GM04504 (cell line): ENCODE data around the gene TTC39A.

Experiments
- DNase-seq: peaks from one replicate; pipeline ENCODE4 v3.0.0-alpha.2; 2012; ENCODE audit warnings: low read depth

TTC39A gene

DNA sequence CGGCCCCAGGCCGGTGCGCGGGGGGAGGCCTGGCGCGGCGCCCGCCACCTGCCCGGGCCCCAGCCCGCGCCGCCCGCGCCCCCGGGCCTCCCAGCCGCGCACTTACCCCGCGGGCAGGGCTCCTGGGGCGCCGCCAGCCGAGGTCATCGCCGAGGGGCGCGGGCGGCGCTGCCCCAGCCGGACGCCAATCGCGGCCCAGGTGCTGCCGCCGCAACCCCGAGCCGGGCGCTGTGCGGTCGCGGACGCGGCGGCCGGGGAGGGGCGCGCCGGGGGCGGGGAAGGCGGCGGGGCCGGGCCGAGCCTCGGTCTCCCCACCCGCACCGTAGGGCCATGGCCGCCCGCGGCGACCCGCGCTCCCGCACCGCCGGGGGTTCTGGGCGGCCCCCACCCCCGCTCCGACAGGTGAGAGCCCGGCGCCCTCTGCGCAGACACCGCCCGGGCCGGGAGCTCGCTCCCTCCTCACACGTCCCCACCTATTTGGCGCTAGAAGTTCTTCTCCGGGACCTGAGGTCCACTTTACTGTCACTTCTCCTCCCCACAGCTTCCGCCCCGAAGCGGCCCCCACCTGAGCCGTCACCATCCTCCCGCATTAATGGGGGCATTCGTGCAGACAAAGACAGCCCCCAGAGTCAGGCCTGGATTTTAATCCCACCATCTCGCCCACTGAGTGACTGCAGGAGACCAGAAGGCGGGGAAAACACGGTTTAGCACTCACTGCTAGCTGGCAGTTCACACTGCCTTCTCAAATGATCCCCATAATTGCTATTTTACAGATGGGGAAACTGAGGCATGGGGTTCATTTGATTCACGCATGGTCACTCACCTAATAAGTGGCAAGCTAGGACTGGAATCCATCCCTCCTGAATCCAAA is at the start of gene TTC39A:
TSS of gene TTC39A (minus strand) at position 232 of the 871 bp plus-strand sequence. CDS start at position 147, 85 bp downstream.
- no peak for DNase-seq

DNA sequence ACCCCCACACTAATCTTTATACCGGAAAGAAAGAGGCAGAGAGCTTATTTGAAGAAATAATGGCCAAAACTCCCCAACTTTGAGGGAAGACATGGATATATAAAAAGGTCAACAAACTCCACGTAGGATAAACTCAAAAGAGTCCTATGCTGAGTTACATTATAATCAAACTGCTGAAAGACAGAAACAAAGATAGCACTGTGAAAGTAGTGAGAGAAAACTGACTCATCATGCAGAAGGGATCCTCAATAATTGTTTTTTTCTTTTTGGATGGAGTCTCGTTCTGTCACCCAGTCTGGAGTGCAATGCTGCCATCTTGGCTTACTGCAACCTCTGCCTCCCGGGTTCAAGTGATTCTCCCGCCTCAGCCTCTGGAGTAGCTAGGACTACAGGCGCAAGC is 48.5 kb upstream of the TTC39A start:
- no peak for DNase-seq

DNA sequence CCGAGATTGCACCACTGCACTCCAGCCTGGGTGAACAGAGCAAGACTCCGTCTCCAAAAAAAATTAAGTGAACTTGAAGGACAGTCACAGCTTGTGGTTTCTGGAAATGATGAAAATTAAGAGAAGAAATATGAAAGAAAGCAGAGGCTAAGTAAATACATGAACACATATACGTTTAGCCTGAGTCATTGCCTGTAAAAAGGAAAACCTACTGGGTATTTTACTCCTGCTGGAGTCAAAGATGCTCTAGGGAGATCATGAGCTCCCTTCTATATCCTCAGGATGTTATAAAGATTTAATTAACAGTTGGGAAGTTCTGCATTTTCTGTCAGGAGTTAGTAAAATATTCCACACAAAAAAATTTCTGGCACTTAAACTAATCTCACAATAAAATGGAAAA is 43.5 kb upstream of the TTC39A start:
- no peak for DNase-seq

DNA sequence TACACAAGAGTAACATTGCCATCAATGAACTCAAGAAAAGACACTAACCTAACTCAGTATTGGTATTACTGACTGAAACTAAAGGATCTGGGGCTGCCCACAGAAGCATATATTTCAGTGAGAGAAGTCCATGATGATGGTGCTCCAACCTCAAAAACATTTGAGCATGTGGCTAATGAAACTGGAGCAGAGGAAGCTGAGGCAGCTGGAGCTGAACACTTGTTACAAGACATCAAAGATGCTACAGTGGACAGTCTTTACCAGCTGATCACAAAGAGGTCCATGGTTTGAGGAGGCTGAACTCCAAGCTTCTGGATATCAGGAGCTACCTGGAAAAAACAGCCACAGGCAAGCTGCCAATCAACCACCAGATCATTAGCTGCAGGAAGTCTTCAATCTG is 42.2 kb upstream of the TTC39A start:
- DNase-seq = no peak

- no peak for DNase-seq
Observed at GRCh38 chr1:51369171-51369570, 38.8 kb upstream of the TTC39A start.

DNA sequence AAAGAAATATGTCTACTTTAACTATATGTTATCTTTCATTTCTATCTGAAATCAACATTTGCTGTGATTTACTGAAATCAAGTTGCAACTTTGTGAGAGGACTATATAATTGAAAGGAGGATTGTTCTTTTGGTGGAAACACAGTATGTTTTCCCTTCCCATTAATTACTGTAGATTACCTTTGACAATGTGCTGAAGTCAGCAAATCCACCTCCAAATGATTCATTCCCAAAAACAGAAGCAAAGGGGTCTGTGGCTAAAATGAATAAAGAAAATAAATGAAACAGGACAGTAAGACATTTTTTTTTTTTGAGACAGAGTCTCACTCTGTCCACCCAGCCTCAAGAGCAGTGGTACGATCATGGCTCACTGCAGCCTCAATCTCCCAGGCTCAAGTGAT is 35.4 kb upstream of the TTC39A start:
- DNase-seq = no peak

GRCh38 chr1:51359879-51360278 is 29.5 kb upstream of the TTC39A start:
- DNase-seq = no peak

- no peak for DNase-seq
Observed at GRCh38 chr1:51355382-51355781, 25.0 kb upstream of the TTC39A start.

- no peak for DNase-seq
Observed at GRCh38 chr1:51354416-51354815, 24.1 kb upstream of the TTC39A start.

GRCh38 chr1:51351907-51352306 is 21.5 kb upstream of the TTC39A start:
- DNase-seq = no peak

DNA sequence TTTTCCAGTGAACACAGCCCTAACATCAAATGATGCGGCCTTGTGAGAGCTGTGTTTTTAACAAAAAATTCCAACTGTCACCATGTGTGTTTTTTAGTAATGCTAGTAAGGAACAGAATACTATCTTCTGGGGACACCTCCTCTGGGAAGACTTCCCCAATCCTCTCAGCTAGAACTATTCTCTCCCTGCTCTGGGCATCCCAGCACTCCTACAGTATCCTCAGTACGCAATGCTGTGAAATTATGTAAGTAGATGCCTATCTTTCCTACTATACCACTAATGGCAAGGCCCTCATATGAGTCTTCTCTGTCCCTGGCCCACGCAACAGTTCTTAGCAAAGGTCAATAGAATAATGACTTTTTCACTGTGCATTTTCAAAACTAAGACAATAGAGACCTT is 19.5 kb upstream of the TTC39A start:
- DNase-seq = no peak

GRCh38 chr1:51348147-51348527 is 17.8 kb upstream of the TTC39A start:
- no peak for DNase-seq

GRCh38 chr1:51347398-51348146 is 17.2 kb upstream of the TTC39A start:
- DNase-seq = no peak

DNA sequence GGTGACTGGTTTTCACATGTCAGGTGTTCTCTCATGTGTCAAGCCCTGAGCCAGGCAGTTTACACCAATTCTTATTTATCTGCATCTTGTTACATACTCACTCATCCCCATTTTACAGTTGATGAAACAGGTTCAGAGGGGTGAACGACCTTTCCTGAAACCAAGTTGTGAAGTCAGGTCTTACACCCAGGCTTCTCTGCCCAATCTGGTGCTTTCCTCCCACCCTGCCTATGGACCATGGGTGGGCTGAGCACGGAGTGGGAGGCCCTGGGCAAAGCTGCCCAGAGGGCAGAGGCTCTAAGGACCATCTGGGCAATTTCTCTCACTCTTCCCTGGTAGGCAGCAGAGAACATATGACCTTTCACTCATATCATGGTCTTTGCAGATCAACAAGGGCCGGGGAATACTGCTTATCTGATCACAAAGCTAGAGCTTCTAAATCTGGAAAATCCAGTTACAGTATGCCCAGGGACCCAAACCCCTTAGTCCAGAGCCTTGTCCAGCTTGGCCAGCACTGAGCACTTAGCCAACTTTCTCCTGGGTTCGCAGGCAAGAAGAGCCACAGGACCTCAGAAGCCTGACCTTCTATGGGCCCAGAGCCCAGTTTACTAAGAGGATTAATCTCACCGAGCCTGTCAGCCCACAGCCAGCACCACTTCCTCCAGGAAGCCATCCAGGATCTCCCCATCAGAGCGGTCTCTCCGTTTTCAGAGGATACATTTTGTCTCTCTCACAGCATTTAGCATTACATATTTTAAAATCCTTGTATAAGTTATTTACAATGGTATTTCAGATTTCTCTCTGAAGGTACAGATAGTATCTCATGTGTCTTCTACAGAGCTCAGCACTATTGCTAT is 16.0 kb upstream of the TTC39A start:
- no peak for DNase-seq

GRCh38 chr1:51345300-51345687 is 14.9 kb upstream of the TTC39A start:
- DNase-seq = no peak

DNA sequence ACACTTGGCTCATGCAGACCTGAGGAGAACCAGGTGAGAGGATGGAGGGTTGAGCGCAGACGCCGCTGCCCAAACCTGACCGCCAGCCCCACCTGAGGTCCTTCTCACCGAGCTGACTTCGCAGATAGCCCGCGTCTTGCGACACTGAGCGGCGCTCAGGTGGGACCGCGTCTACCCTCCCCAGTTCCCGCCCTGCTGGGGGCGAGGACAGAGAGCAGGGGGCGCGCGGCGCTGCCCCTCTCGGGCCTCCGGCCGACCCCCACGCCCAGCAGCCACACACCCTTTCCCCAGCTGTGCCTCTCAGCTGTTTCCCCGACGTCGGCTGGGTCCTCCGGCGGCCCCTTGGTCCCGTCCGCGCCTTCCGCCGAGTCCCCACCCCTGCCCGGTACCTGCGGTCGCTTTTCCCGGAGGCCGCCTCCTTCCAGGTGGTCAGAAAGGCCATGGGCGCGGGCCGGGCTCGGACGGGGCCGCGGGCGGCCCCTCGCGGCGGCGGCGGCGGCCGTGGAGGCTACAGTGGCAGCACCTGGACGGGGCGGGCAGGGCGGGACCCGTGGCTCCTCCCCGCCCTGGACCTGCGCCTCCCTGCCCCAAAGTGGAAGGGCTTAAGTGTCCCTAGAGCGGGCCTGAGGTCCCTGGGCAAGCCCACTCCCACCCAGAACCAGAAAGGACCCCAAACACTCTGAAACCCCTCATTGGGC is 14.4 kb upstream of the TTC39A start:
- no peak for DNase-seq

- DNase-seq = no peak
Observed at GRCh38 chr1:51344276-51344601, 13.9 kb upstream of the TTC39A start.

DNA sequence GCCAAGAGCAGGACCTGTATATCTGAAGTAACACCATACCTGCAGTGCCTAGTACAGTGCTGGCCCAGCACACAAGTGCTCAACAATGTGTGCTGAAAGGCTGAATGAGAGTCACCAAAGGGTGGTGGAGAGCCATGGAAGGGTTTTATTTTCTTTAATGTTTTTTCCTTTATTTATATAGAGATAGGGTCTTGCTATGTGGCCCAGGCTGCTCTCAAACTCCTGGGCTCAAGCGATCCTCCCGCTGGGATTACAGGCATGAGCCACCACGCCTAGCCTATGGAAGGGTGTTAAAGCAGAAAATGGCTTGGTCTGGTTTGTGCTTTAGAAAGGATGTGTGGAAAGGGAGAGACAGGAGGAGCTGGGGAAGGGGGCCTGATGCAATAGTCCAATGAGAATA is 13.3 kb upstream of the TTC39A start:
- DNase-seq = no peak

DNA sequence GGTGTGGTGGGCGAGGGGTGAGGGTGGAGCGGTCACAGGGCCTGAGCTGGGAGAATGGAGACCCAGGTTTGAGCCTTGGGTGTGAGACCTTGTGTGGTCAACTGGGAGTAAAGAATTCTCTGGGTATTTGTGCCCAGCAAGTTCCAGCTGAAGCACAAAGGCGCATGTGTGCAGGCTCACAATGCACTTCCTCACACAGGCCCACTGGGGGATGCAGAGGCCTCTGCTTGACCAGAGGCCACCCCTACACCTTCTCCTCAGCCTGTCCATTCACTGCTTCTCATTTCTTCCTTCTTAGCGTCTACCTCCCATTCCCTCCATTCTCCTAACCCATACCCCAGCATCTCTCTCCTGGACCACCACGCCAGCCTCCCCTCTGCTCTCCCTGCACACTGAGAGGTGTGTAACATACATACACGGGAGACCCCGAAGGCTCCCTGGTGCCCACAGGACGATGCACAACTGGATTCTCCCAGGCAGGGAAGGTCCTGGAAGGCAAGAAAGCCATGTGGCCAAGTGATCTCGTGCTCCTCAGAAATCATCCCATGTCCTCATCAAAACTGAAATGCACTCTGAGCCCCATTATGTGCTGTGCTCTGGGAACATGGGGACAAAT is 12.3 kb upstream of the TTC39A start:
- DNase-seq = no peak

- DNase-seq = no peak
Observed at GRCh38 chr1:51341876-51342496, 11.6 kb upstream of the TTC39A start.

GRCh38 chr1:51340380-51340779 is 10.0 kb upstream of the TTC39A start:
- no peak for DNase-seq
